ENCODE data around the gene GRIN3B. TPM values are rescaled to one million over a fixed set of nuclear protein-coding genes. Genes with fewer than 3 reads are reported as not detected.

Gene GRIN3B
- total RNA-seq, 1 experiment from 2014 or later, result 0.11 TPM

DNA sequence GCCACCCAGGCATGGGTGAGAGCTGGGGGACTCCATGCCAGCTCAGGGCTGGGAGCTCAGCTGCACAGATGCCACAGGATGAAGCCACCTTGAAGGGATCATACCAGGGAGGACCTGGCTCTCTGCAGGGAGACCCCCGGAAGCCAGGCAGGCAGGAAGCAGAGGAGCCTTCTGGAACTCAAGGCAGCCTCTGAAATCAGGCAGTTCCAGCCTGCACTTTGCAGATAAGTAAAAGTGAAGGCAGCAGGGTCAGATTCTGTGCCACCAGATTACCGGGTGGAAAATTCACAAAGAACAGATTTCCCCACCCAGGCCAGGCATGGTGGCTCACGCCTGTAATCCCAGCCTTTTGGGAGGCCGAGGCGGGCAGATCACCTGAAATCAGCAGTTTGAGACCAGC lies 18.2 kb downstream of the GRIN3B start:
- H3K79me2 ChIP-seq (ENCODE audit: low read depth), result peaks cover 69% of the 10 kb centered on the region
- H3K4me2 ChIP-seq, result peak overlapping the region; percentile 95
- no peaks in the 10 kb centered on the region for H3K36me3 ChIP-seq (ENCODE audit: low read depth)
- POLR2A ChIA-PET (ENCODE audit: unreplicated experiment), result interaction anchor here (0.6 kb wide), 1 partner anchor 22 kb away, joined by 6 read pairs; no protein-coding TSS in a partner anchor
- no peak overlapping the region for H3K27ac ChIP-seq
- H3K27me3 ChIP-seq (ENCODE audit: insufficient read depth, low read depth), result no peaks in the 10 kb centered on the region
- peaks cover 25% of the 10 kb centered on the region for H3F3A ChIP-seq (ENCODE audit: insufficient read depth, low read depth)
- BruUV-seq (replicated peaks), result no TSS peak
- TF ChIP-seq, protein P1, sequence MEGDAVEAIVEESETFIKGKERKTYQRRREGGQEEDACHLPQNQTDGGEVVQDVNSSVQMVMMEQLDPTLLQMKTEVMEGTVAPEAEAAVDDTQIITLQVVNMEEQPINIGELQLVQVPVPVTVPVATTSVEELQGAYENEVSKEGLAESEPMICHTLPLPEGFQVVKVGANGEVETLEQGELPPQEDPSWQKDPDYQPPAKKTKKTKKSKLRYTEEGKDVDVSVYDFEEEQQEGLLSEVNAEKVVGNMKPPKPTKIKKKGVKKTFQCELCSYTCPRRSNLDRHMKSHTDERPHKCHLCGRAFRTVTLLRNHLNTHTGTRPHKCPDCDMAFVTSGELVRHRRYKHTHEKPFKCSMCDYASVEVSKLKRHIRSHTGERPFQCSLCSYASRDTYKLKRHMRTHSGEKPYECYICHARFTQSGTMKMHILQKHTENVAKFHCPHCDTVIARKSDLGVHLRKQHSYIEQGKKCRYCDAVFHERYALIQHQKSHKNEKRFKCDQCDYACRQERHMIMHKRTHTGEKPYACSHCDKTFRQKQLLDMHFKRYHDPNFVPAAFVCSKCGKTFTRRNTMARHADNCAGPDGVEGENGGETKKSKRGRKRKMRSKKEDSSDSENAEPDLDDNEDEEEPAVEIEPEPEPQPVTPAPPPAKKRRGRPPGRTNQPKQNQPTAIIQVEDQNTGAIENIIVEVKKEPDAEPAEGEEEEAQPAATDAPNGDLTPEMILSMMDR (conservative IDR thresholded peaks at IDR 0.05), result no peak
- TF ChIP-seq EZH2 (IDR thresholded peaks at IDR 0.05; ENCODE audit: low read depth), result no peak
- H2AFZ ChIP-seq, result no peak overlapping the region
- no peak overlapping the region for H3K4me3 ChIP-seq
- intact Hi-C loops (cut with micrococcal nuclease; ENCODE audit: unreplicated experiment), result no loop called here
- CTCF ChIA-PET, result no interaction called here
- H3K4me1 ChIP-seq (replicated peaks; ENCODE audit: insufficient read depth), result peaks cover 37% of the 10 kb centered on the region
- no peaks in the 10 kb centered on the region for H3K9me2 ChIP-seq (ENCODE audit: insufficient read depth)
- no peak for DNase-seq
- no peaks in the 10 kb centered on the region for H3K9me3 ChIP-seq (ENCODE audit: insufficient read depth, low read depth)
- H4K20me1 ChIP-seq (ENCODE audit: insufficient read depth), result peaks cover 66% of the 10 kb centered on the region

DNA sequence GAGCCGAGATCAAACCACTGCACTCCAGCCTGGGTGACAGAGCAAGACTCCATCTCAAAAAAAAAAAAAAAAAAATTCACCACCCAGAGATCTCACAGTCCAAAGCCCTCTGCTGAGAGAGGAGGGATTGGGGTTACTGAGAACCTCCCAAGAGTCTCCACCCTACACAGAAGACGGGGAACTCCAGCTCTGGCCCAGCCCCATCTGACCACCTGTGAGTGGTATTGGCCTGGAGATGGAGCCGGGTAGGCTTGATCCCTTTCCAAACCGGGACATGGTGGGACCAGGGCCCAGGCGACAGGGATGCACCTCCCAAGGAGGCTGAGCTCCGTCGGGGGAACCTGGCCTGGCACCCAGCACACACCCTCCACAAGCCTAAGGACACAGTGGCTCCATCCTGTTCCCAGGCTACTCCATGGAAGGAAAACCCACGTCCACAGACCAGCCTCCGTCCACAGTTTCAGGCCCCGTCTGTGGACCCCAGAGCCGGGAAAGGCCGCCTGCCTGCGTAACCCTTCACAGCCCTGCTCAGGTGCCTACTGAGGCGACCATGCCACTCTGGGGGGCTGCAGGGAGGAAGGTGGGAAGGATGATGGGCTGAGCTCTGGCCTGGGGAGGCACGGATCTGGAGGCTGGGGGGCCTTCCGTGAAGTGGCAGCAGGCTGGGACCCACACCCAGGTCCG lies 18.9 kb downstream of the GRIN3B start:
- H2AFZ ChIP-seq, result no peak overlapping the region
- peak overlapping the region; percentile 86 for H3K4me3 ChIP-seq
- H3K9me2 ChIP-seq (ENCODE audit: insufficient read depth), result no peaks in the 10 kb centered on the region
- CTCF ChIA-PET, result interaction anchor here (0.5 kb wide), 1 partner anchor 19 kb away, joined by 3 read pairs; no protein-coding TSS in a partner anchor
- TF ChIP-seq, protein P1 (conservative IDR thresholded peaks at IDR 0.05), result no peak
- TF ChIP-seq EZH2 (IDR thresholded peaks at IDR 0.05; ENCODE audit: low read depth), result no peak
- peaks cover 31% of the 10 kb centered on the region for H3F3A ChIP-seq (ENCODE audit: insufficient read depth, low read depth)
- POLR2A ChIA-PET (ENCODE audit: unreplicated experiment), result interaction anchor here (0.6 kb wide), 1 partner anchor 22 kb away, joined by 6 read pairs; no protein-coding TSS in a partner anchor
- no peaks in the 10 kb centered on the region for H3K9me3 ChIP-seq (ENCODE audit: insufficient read depth, low read depth)
- BruUV-seq (replicated peaks), result no TSS peak
- peaks cover 37% of the 10 kb centered on the region for H3K4me1 ChIP-seq (replicated peaks; ENCODE audit: insufficient read depth)
- H3K79me2 ChIP-seq (ENCODE audit: low read depth), result peaks cover 68% of the 10 kb centered on the region
- intact Hi-C loops (cut with micrococcal nuclease; ENCODE audit: unreplicated experiment), result no loop called here
- H3K27ac ChIP-seq, result no peak overlapping the region
- DNase-seq, result no peak
- peaks cover 59% of the 10 kb centered on the region for H4K20me1 ChIP-seq (ENCODE audit: insufficient read depth)
- H3K27me3 ChIP-seq (ENCODE audit: insufficient read depth, low read depth), result no peaks in the 10 kb centered on the region
- no peaks in the 10 kb centered on the region for H3K36me3 ChIP-seq (ENCODE audit: low read depth)
- peak overlapping the region; percentile 95 for H3K4me2 ChIP-seq

DNA sequence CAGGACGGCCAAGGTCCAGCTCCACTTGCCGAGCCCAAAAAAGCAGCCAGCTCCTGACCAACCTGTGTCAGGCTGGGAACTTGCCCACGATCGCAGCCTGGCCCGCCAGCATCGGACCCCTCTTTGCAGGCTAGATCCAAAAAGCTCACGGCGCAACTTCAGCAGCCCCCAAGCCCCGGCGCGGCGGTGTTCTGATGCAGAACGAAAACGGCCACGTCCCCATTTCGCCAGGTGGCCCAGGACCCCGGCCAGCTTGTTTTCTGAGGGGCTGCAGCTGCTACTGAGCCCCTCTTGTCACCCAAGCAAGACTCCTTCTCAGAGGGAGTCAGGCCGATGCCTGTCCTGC lies 19.4 kb downstream of the GRIN3B start:
- Histone ChIP-seq H3K9me2 (ENCODE audit: insufficient read depth) (no peaks in the 10 kb centered on the region), H3K4me1 (replicated peaks; ENCODE audit: insufficient read depth) (peaks cover 37% of the 10 kb centered on the region)
- POLR2A ChIA-PET (ENCODE audit: unreplicated experiment), result no interaction called here

More for the DNA sequence above, 19.4 kb downstream of the GRIN3B start:
- CTCF ChIA-PET, result interaction anchor here (0.5 kb wide), 1 partner anchor 18 kb away, joined by 3 read pairs; no protein-coding TSS in a partner anchor
- no peaks in the 10 kb centered on the region for H3K9me3 ChIP-seq (ENCODE audit: insufficient read depth, low read depth)
- DNase-seq, result no peak
- peaks cover 34% of the 10 kb centered on the region for H3F3A ChIP-seq (ENCODE audit: insufficient read depth, low read depth)
- no peak overlapping the region for H3K27ac ChIP-seq
- H3K4me3 ChIP-seq, result peak overlapping the region; percentile 86
- TF ChIP-seq EZH2 (IDR thresholded peaks at IDR 0.05; ENCODE audit: low read depth), result no peak
- TF ChIP-seq, protein P1 (conservative IDR thresholded peaks at IDR 0.05), result no peak
- no peaks in the 10 kb centered on the region for H3K36me3 ChIP-seq (ENCODE audit: low read depth)
- intact Hi-C loops (cut with micrococcal nuclease; ENCODE audit: unreplicated experiment), result no loop called here
- H3K4me2 ChIP-seq, result peak overlapping the region; percentile 95
- H3K27me3 ChIP-seq (ENCODE audit: insufficient read depth, low read depth), result no peaks in the 10 kb centered on the region
- peaks cover 54% of the 10 kb centered on the region for H4K20me1 ChIP-seq (ENCODE audit: insufficient read depth)
- no TSS peak for BruUV-seq (replicated peaks)
- peaks cover 63% of the 10 kb centered on the region for H3K79me2 ChIP-seq (ENCODE audit: low read depth)
- no peak overlapping the region for H2AFZ ChIP-seq

Measured in PC-9 (cell line).